PC-3 (cell line): ENCODE measurements around the gene PUM2.

Experiments used
- EZH2phosphoT487 ChIP-seq: fragments of 300-600 bp; sonication (generic); IDR thresholded peaks from 2 replicates; pipeline ENCODE4 v1.6.1; 2018; ENCODE audit warnings: mild to moderate bottlenecking, antibody characterized with exemption, low read length, borderline replicate concordance
- TF ChIP-seq, protein P1 (sequence below): fragments of 300-600 bp; sonication (generic); conservative IDR thresholded peaks from 2 replicates; pipeline ENCODE4 v1.5.1; 2017; ENCODE audit warnings: antibody characterized with exemption, low read depth, mild to moderate bottlenecking, low read length

DNA sequence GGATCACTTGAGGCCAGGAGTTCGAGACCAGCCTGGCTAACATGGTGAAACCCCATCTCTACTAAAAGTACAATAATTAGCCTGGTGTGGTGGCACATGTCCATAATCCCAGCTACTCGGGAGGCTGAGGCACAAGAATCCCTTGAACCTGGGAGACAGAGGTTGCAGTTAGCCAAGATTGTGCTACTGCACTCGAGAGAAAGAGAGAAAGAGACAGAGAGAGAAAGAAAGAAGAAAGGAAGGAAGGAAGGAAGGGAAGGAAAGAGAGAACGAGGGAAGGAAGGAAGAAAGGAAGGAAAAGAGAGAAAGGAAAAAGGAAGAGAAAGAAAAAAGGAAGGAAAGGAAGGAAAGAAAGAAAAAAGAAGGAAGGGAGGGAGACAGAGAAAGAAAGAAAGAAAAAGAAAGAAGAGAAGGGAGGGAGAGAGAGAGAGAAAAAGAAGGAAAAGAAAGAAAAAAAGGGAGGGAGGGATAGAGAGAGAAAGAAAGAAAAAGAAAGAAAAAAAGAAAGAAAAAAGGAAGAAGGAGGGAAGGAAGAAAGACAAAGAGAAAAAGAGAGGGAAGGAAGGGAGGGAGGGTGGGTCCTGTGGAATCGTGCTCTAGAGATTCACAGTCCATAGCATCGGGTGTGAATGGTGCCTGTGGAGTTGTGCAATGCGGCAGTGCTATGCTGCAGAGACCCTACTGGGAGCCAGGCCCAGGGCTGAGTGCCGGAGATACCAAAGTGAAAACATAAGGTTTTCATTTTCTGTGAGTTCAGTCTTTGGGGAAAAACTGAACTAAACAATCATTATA is 121.1 kb downstream of the PUM2 start:
- TF ChIP-seq, protein P1, sequence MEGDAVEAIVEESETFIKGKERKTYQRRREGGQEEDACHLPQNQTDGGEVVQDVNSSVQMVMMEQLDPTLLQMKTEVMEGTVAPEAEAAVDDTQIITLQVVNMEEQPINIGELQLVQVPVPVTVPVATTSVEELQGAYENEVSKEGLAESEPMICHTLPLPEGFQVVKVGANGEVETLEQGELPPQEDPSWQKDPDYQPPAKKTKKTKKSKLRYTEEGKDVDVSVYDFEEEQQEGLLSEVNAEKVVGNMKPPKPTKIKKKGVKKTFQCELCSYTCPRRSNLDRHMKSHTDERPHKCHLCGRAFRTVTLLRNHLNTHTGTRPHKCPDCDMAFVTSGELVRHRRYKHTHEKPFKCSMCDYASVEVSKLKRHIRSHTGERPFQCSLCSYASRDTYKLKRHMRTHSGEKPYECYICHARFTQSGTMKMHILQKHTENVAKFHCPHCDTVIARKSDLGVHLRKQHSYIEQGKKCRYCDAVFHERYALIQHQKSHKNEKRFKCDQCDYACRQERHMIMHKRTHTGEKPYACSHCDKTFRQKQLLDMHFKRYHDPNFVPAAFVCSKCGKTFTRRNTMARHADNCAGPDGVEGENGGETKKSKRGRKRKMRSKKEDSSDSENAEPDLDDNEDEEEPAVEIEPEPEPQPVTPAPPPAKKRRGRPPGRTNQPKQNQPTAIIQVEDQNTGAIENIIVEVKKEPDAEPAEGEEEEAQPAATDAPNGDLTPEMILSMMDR, result no peak
- TF ChIP-seq EZH2phosphoT487, result no peak
